Kidney (tissue), 14 donors: Measurements from ENCODE around the gene ST6GAL1. TPM values are rescaled to one million over a fixed set of nuclear protein-coding genes. Genes with fewer than 3 reads are reported as not detected.

Source experiments
- DNase-seq, 5 donors: peaks; one replicate each; pipeline ENCODE4 v3.0.0-alpha.2; 2013 to 2020
- FAIRE-seq: peaks from 2 replicates; lab custom pipeline; 2012; peaks lifted over from hg19 to GRCh38; lab: Jason Lieb, UNC
- H3K27ac ChIP-seq, 2 donors: one replicate each; pipeline ENCODE4 v1.7.0; 2013; ENCODE audit warnings: low read depth in 2 of 2, low read length in 2 of 2, inconsistent platforms in 1 of 2
- H3K27me3 ChIP-seq: one replicate; pipeline ENCODE4 v1.7.1; 2013; ENCODE audit warnings: low read length, inconsistent platforms; ENCODE audit not compliant: control insufficient read depth, insufficient read depth
- H3K36me3 ChIP-seq, 3 donors: one replicate each; pipeline versions ENCODE4 v1.7.0 to v1.7.1; 2013; ENCODE audit warnings: low read length in 3 of 3, control low read depth in 1 of 3, inconsistent platforms in 1 of 3; ENCODE audit not compliant: insufficient read depth in 3 of 3, control insufficient read depth in 2 of 3
- H3K4me1 ChIP-seq, 3 donors: one replicate each; pipeline versions ENCODE4 v1.7.0 to v1.7.1; 2013; ENCODE audit warnings: low read length in 3 of 3, inconsistent platforms in 1 of 3, low read depth in 1 of 3; ENCODE audit not compliant: control insufficient read depth in 2 of 3, insufficient read depth in 2 of 3
- H3K4me3 ChIP-seq, 3 donors: one replicate each; pipeline versions ENCODE4 v1.7.0 to v1.8.1; 2013; ENCODE audit warnings: low read length in 3 of 3, control low read depth in 1 of 3, inconsistent platforms in 1 of 3
- H3K9ac ChIP-seq, 3 donors: one replicate each; pipeline versions ENCODE4 v1.7.0 to v1.7.1; 2013; ENCODE audit warnings: low read length in 3 of 3, control low read depth in 1 of 3, inconsistent platforms in 1 of 3
- H3K9me3 ChIP-seq, 3 donors: one replicate each; pipeline versions ENCODE4 v1.7.0 to v1.7.1; 2013; ENCODE audit warnings: low read length in 3 of 3, control low read depth in 1 of 3, inconsistent platforms in 1 of 3; ENCODE audit not compliant: control insufficient read depth in 2 of 3, insufficient read depth in 1 of 3
- intact Hi-C: fragments of 100-400 bp; cut with DNase I; formaldehyde crosslinking; loops from one replicate; pipeline ENCODE4 v1.11.1; 2022
- polyA plus RNA-seq: library from polyadenylated mRNA; stranded (reverse); fragments of 350-450 nt; fragmentation: Illumina TruSeq; extraction: RNeasy Lipid Tissue Mini Kit (QIAGEN cat#74804); gene quantifications from one replicate; pipeline ENCODE4 v1.2.3, GENCODE V29; 2014; ENCODE audit warnings: low read depth, low replicate concordance; ENCODE audit not compliant: insufficient read depth
- total RNA-seq: library from RNA; stranded (reverse); fragmentation: NEBNext Ultra II Directional; extraction: Animal tissue kit (Norgen Biotek cat#: 25700); gene quantifications from one replicate; pipeline ENCODE4 v1.2.1, GENCODE V29; 2021
- TF ChIP-seq, protein P1 (sequence below): IDR thresholded peaks from 3 replicates; pipeline ENCODE4 v1.5.1; 2012; ENCODE audit warnings: mild to moderate bottlenecking, moderate library complexity, borderline replicate concordance; ENCODE audit not compliant: insufficient read depth; ENCODE audit errors: extremely low read depth
- donor health status: control.
- donor health status: control.
- donor health status: control.
- donor health status: control.
- donor health status: control.
- donor health status: DM: yes; HTN: yes; CAD: no.
- donor health status: Normal renal cell carcinoma (clear cell type).

ST6GAL1 gene
- total and polyA plus RNA-seq, 2 donors from 2014 or later = 62.6 to 236 TPM

DNA sequence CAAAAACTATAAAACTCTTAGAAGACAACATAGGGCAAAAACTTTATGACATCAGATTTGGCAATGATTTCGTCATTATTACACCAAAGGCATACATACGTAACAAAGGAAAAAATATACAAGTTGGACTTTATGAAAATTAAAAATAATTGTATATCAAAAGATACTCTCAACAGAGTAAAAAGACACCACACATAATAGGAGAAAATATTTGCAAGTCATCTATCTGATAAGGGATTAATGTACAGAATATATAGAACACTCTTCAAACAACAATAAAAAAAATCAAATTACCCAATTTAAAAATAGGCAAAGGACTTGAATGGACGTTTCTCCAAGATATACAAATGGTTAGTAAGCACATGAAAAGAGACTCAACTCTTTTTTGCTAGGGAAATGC lies 131.4 kb downstream of the ST6GAL1 start:
- Histone ChIP-seq H3K9me3 (peaks cover 0 to 2% (median 0%) of the 10 kb centered on the region in 3 donors), H3K27ac (no peak overlapping the region), H3K27me3 (no peaks in the 10 kb centered on the region), H3K9ac (no peak overlapping the region), H3K4me3 (no peak overlapping the region), H3K36me3 (peaks cover 0 to 2% (median 0%) of the 10 kb centered on the region in 3 donors), H3K4me1 (peaks cover 0 to 2% (median 0%) of the 10 kb centered on the region in 3 donors)
- intact Hi-C loops = no loop called here
- DNase-seq = no peak
- FAIRE-seq = no peak
- TF ChIP-seq, protein P1, sequence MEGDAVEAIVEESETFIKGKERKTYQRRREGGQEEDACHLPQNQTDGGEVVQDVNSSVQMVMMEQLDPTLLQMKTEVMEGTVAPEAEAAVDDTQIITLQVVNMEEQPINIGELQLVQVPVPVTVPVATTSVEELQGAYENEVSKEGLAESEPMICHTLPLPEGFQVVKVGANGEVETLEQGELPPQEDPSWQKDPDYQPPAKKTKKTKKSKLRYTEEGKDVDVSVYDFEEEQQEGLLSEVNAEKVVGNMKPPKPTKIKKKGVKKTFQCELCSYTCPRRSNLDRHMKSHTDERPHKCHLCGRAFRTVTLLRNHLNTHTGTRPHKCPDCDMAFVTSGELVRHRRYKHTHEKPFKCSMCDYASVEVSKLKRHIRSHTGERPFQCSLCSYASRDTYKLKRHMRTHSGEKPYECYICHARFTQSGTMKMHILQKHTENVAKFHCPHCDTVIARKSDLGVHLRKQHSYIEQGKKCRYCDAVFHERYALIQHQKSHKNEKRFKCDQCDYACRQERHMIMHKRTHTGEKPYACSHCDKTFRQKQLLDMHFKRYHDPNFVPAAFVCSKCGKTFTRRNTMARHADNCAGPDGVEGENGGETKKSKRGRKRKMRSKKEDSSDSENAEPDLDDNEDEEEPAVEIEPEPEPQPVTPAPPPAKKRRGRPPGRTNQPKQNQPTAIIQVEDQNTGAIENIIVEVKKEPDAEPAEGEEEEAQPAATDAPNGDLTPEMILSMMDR = no peak

DNA sequence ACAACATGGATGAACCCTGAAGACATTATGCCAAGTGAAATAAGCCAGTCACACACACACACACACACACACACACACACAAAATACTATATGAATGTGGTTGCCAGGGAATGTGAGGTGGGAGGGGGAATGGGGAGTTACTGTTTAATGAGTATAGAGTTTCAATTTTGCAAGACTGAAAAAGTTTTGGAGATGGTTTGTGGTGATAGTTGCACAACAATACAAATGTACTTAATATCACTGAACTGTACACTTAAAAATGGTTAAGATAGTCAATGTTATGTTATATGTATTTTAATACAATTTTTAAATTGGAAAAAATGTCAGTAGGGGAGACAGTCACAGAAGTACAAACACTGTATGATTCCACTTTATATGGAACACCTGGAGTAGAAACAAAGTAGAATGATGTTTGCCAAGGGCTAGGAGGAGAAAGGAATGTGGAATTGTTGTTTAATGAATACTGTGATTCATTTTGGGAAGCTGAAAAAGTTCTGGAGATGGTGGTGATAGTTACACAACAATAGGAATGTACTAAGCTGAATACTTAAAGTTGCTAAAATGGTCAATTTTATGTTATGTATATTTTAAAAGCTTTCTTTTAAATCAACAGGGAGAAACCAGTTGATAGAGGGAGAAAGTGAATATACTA lies 132.3 kb downstream of the ST6GAL1 start:
- intact Hi-C loops = no loop called here
- FAIRE-seq = no peak
- Histone ChIP-seq H3K4me1 (peaks cover 0 to 2% (median 0%) of the 10 kb centered on the region in 3 donors), H3K27ac (no peak overlapping the region), H3K9me3 (peaks cover 0 to 2% (median 0%) of the 10 kb centered on the region in 3 donors), H3K9ac (no peak overlapping the region), H3K4me3 (no peak overlapping the region), H3K36me3 (peaks cover 0 to 2% (median 1%) of the 10 kb centered on the region in 3 donors), H3K27me3 (no peaks in the 10 kb centered on the region)
- DNase-seq = peak in 2 of 5 donors; percentile 30 to 43
- TF ChIP-seq, protein P1 = no peak

DNA sequence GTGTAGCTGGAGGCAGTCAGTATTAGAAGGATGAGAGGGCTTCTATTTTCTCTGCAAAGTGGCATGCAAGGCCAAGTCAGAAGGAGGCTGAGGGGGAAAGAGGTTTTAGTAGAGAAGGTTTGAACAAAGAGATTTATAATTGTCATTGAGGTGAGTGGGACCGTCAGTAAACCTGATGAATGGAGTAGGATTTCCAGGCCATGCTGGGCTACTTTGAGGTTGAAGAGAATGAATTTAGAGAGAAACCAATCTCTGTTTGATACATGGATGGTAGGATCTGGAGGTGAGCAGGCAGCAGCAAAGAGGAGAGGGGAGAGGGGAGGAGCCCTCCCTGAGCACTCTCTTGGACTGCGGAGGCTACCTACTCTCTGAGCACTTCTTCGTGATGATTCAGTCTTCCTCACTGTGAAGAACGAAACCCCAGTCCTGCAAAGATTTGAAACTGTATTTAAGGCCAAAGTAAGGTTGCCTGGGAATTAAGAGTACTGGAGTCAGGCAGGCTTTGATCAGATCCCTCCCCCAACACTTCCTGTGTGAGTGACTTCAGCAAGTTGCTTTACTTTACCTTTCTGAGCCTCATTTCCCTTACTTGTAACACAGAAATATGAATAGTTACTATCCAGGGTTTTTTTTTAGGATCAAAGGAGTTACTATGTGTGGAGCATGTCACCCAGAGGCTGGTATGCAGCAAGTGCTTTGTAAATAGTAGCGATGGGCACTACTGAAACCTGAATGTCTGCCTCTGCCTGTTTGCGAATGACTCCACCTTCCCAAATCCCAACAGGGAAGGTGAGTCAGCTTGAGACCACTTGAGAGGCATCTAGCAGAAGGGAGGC lies 133.2 kb downstream of the ST6GAL1 start:
- no peak overlapping the region for H3K27ac ChIP-seq
- no peak overlapping the region for H3K9ac ChIP-seq
- intact Hi-C loops = no loop called here
- peaks cover 0 to 2% (median 2%) of the 10 kb centered on the region in 3 donors for H3K36me3 ChIP-seq
- peaks cover 0 to 2% (median 0%) of the 10 kb centered on the region in 3 donors for H3K4me1 ChIP-seq
- FAIRE-seq (no peak), DNase-seq (peak in 1 of 5 donors; percentile 13)
- TF ChIP-seq, protein P1 = no peak
- no peaks in the 10 kb centered on the region for H3K27me3 ChIP-seq
- H3K9me3 ChIP-seq = no peaks in the 10 kb centered on the region
- no peak overlapping the region for H3K4me3 ChIP-seq
